ENCODE results near the gene MTRF1L. TPM values are rescaled to one million over a fixed set of nuclear protein-coding genes. Genes with fewer than 3 reads are reported as not detected.

The MTRF1L gene
- total and polyA plus RNA-seq, 2 of the 8 experiments (the other 6 are each of a cell fraction or from before 2014, with no cell fraction given), result 4.5 to 26.5 TPM

GRCh38 chr6:153028286-153028685, 25.8 kb upstream of the MTRF1L start:
- Histone ChIP-seq H4K20me1 (replicated peaks in 1 of 2; ENCODE audit: control insufficient read depth in 1 of 2, insufficient read depth in 2 of 2, low read length in 2 of 2) (no peaks in the 10 kb centered on the region), H3K18ac (ENCODE audit: extremely low read depth, low read length) (no peak overlapping the region), H3K79me1 (ENCODE audit: low read depth, low read length) (no peaks in the 10 kb centered on the region), H4K8ac (ENCODE audit: extremely low read depth, insufficient read depth, low read length) (no peak overlapping the region), H3K14ac (ENCODE audit: insufficient read length) (no peak overlapping the region), H3K23ac (ENCODE audit: insufficient read length) (no peak overlapping the region), H3K4ac (replicated peaks; ENCODE audit: insufficient read length, low read depth, low read length) (no peak overlapping the region), H2BK120ac (replicated peaks; ENCODE audit: low read depth, low read length) (no peak overlapping the region), H2AFZ (ENCODE audit: low read length) (no peak overlapping the region), H2AK5ac (ENCODE audit: low read depth, low read length) (no peak overlapping the region), H3K9ac (replicated peaks in 1 of 4; ENCODE audit: extremely low read depth in 1 of 4, low read depth in 3 of 4, low read length in 3 of 4) (no peak overlapping the region), H3K4me1 (replicated peaks in 1 of 4; ENCODE audit: control insufficient read depth in 3 of 4, insufficient read depth in 4 of 4, low read length in 3 of 4) (no peaks in the 10 kb centered on the region), H3K4me2 (ENCODE audit: insufficient read depth in 1 of 2, low read depth in 2 of 2, low read length in 2 of 2) (no peak overlapping the region), H2BK5ac (ENCODE audit: low read depth, low read length) (no peak overlapping the region), H3K23me2 (ENCODE audit: low read depth, low read length) (no peaks in the 10 kb centered on the region), H3K79me2 (ENCODE audit: control insufficient read depth in 1 of 2, insufficient read depth in 2 of 2, low read length in 2 of 2) (no peaks in the 10 kb centered on the region), H3K27me3 (replicated peaks in 1 of 4; ENCODE audit: control insufficient read depth in 3 of 4, extremely low read depth in 1 of 4, insufficient read depth in 3 of 4, low read length in 3 of 4) (no peaks in the 10 kb centered on the region), H3K9me3 (ENCODE audit: insufficient read depth in 2 of 2, low read depth in 1 of 2, low read length in 1 of 2) (no peaks in the 10 kb centered on the region), H2BK12ac (ENCODE audit: low read depth, low read length) (no peak overlapping the region), H3K4me3 (ENCODE audit: extremely low read depth in 1 of 4, insufficient read depth in 2 of 4, low read depth in 3 of 4, low read length in 4 of 4) (no peak overlapping the region), H3K27ac (ENCODE audit: low read depth, low read length) (no peak overlapping the region), H3K36me3 (ENCODE audit: control insufficient read depth in 2 of 4, insufficient read depth in 4 of 4, low read length in 3 of 4) (no peaks in the 10 kb centered on the region), H3K56ac (replicated peaks; ENCODE audit: insufficient read length, low read depth, low read length) (no peak overlapping the region), H4K5ac (ENCODE audit: insufficient read length, low read depth, low read length) (no peak overlapping the region), H2BK15ac (ENCODE audit: low read length) (no peak overlapping the region), H4K91ac (replicated peaks; ENCODE audit: insufficient read length, low read length) (no peak overlapping the region), H2BK20ac (ENCODE audit: low read length) (no peak overlapping the region)
- 100% methylated on average over 2 of the region's 2 CpGs; no CpG with 5 or more reads in 1 of the 2 experiments for WGBS, 2 experiments (ENCODE audit: extremely low coverage in 1 of 2, insufficient coverage in 1 of 2, insufficient read length in 1 of 2, insufficient replicate concordance in 2 of 2, low coverage in 1 of 2, low lambda C conversion rate in 2 of 2, missing lambda C conversion rate in 1 of 2)
- FAIRE-seq, result no peak
- ChIA-PET POLR2A (ENCODE audit: partially characterized antibody) (no interaction called here), CTCF (ENCODE audit: partially characterized antibody) (interaction anchor here (1.4 to 1.7 kb wide), 2 partner anchors 13 to 31 kb away, joined by 3 to 4 read pairs; no protein-coding TSS in a partner anchor)
- DNase-seq (ENCODE audit: low read depth in 1 of 2, low spot score in 2 of 2), result no peak
- TF ChIP-seq CHD2 (IDR thresholded peaks at IDR 0.05; ENCODE audit: low read length) (no peak), CBX8 (IDR thresholded peaks at IDR 0.05; ENCODE audit: borderline replicate concordance, low read depth, low read length) (no peak), ATF2 (IDR thresholded peaks at IDR 0.05; ENCODE audit: low read length) (no peak), HDAC6 (IDR thresholded peaks at IDR 0.05; ENCODE audit: low read depth, low read length) (no peak), USF2 (IDR thresholded peaks at IDR 0.05; ENCODE audit: low read length) (no peak), ASH2L (IDR thresholded peaks at IDR 0.05; ENCODE audit: low read length) (no peak), POLR2AphosphoS5 (IDR thresholded peaks at IDR 0.05; ENCODE audit: low read depth, low read length) (no peak)

Measured in H1 (cell line).